Breast epithelium (tissue), 3 donors: ENCODE results near the gene TRAF4.

ENCODE experiments used
- CTCF ChIP-seq, 3 donors: fragments of 450-650 bp; IDR thresholded peaks; one replicate each; pipeline ENCODE4 v1.5.1; 2016 to 2017; ENCODE audit warnings: antibody characterized with exemption in 3 of 3, mild to moderate bottlenecking in 3 of 3, moderate library complexity in 3 of 3
- POLR2A ChIP-seq: fragments of 450-650 bp; IDR thresholded peaks from one replicate; pipeline ENCODE4 v1.6.1; 2016; ENCODE audit warnings: antibody characterized with exemption, mild to moderate bottlenecking, moderate library complexity
- POLR2AphosphoS5 ChIP-seq, 3 donors: sonication (generic); formaldehyde crosslinking; IDR thresholded peaks; one replicate each; pipeline ENCODE4 v1.6.1; 2017; ENCODE audit warnings: antibody characterized with exemption in 3 of 3

- TF ChIP-seq POLR2A (no peak), CTCF (IDR thresholded peaks at IDR 0.05) (no peak), POLR2AphosphoS5 (IDR thresholded peaks at IDR 0.05) (no peak)
Measured at GRCh38 chr17:28755486-28755885, 11.7 kb downstream of the TRAF4 start.
